ENCODE measurements around the gene HSPA12B. TPM values are rescaled to one million over a fixed set of nuclear protein-coding genes. Genes with fewer than 3 reads are reported as not detected.

HSPA12B gene
- total and polyA plus RNA-seq, 2 of the 8 experiments (the other 6 are each of a cell fraction or from before 2014, with no cell fraction given) = 2.2 to 4.3 TPM

- Histone ChIP-seq H2AFZ (ENCODE audit: low read length) (no peak overlapping the region), H3K9ac (replicated peaks in 1 of 4; ENCODE audit: extremely low read depth in 1 of 4, low read depth in 3 of 4, low read length in 3 of 4) (no peak overlapping the region), H3K27ac (ENCODE audit: low read depth, low read length) (no peak overlapping the region), H4K8ac (ENCODE audit: extremely low read depth, insufficient read depth, low read length) (no peak overlapping the region), H3K4me1 (replicated peaks in 1 of 4; ENCODE audit: control insufficient read depth in 3 of 4, insufficient read depth in 4 of 4, low read length in 3 of 4) (no peaks in the 10 kb centered on the region), H3K18ac (ENCODE audit: extremely low read depth, low read length) (no peak overlapping the region), H2BK20ac (ENCODE audit: low read length) (no peak overlapping the region), H3K23me2 (ENCODE audit: low read depth, low read length) (peaks cover 4% of the 10 kb centered on the region; the same call in 1 of the 2 replicates), H3K23ac (ENCODE audit: insufficient read length) (no peak overlapping the region), H2BK5ac (ENCODE audit: low read depth, low read length) (no peak overlapping the region), H3K79me2 (ENCODE audit: control insufficient read depth in 1 of 2, insufficient read depth in 2 of 2, low read length in 2 of 2) (no peaks in the 10 kb centered on the region), H3K4me2 (ENCODE audit: insufficient read depth in 1 of 2, low read depth in 2 of 2, low read length in 2 of 2) (no peak overlapping the region), H3K4me3 (ENCODE audit: extremely low read depth in 1 of 4, insufficient read depth in 2 of 4, low read depth in 3 of 4, low read length in 4 of 4) (no peak overlapping the region), H3K56ac (replicated peaks; ENCODE audit: insufficient read length, low read depth, low read length) (no peak overlapping the region), H4K20me1 (replicated peaks in 1 of 2; ENCODE audit: control insufficient read depth in 1 of 2, insufficient read depth in 2 of 2, low read length in 2 of 2) (no peaks in the 10 kb centered on the region), H3K79me1 (ENCODE audit: low read depth, low read length) (no peaks in the 10 kb centered on the region), H3K9me3 (ENCODE audit: insufficient read depth in 2 of 2, low read depth in 1 of 2, low read length in 1 of 2) (no peaks in the 10 kb centered on the region), H2AK5ac (ENCODE audit: low read depth, low read length) (no peak overlapping the region), H3K36me3 (ENCODE audit: control insufficient read depth in 2 of 4, insufficient read depth in 4 of 4, low read length in 3 of 4) (no peaks in the 10 kb centered on the region), H4K5ac (ENCODE audit: insufficient read length, low read depth, low read length) (no peak overlapping the region), H3K4ac (replicated peaks; ENCODE audit: insufficient read length, low read depth, low read length) (no peak overlapping the region), H3K27me3 (replicated peaks in 1 of 4; ENCODE audit: control insufficient read depth in 3 of 4, extremely low read depth in 1 of 4, insufficient read depth in 3 of 4, low read length in 3 of 4) (no peaks in the 10 kb centered on the region), H2BK120ac (replicated peaks; ENCODE audit: low read depth, low read length) (no peak overlapping the region), H3K14ac (ENCODE audit: insufficient read length) (no peak overlapping the region), H4K91ac (replicated peaks; ENCODE audit: insufficient read length, low read length) (no peak overlapping the region), H2BK15ac (ENCODE audit: low read length) (no peak overlapping the region), H2BK12ac (ENCODE audit: low read depth, low read length) (no peak overlapping the region)
- ChIA-PET CTCF (ENCODE audit: partially characterized antibody) (interaction anchor here (0.5 to 42.0 kb wide), 7 partner anchors 8 to 161 kb away, joined by 3 to 1432 read pairs (median 4); partner anchors contain the start of gene ADAM33), POLR2A (ENCODE audit: partially characterized antibody) (no interaction called here)
- FAIRE-seq (no peak), DNase-seq (ENCODE audit: low read depth in 1 of 2, low spot score in 2 of 2) (no peak)
- 87% methylated on average over 4 of the region's 4 CpGs; no CpG with 5 or more reads in 1 of the 2 experiments for WGBS, 2 experiments (ENCODE audit: extremely low coverage in 1 of 2, insufficient coverage in 1 of 2, insufficient read length in 1 of 2, insufficient replicate concordance in 2 of 2, low coverage in 1 of 2, low lambda C conversion rate in 2 of 2, missing lambda C conversion rate in 1 of 2)
- TF ChIP-seq SP1 (IDR thresholded peaks at IDR 0.05; ENCODE audit: low read depth, low read length) (no peak), CREB1 (IDR thresholded peaks at IDR 0.05) (no peak), CHD2 (IDR thresholded peaks at IDR 0.05; ENCODE audit: low read length) (no peak), SP2 (IDR thresholded peaks at IDR 0.05; ENCODE audit: low read length) (no peak), HDAC6 (IDR thresholded peaks at IDR 0.05; ENCODE audit: low read depth, low read length) (no peak), SIN3A (conservative IDR thresholded peaks at IDR 0.05 in 1 of 2, IDR thresholded peaks at IDR 0.05 in 1 of 2; ENCODE audit: low read depth in 1 of 2, low read length in 2 of 2) (no peak)
- TF ChIP-seq, protein P1, sequence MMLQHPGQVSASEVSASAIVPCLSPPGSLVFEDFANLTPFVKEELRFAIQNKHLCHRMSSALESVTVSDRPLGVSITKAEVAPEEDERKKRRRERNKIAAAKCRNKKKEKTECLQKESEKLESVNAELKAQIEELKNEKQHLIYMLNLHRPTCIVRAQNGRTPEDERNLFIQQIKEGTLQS (IDR thresholded peaks at IDR 0.05; ENCODE audit: insufficient read depth, low read depth, low read length) = no peak
Observed at GRCh38 chr20:3714092-3714491, 18.4 kb upstream of the HSPA12B start.

All from H1 (cell line).